SKM-1 (cell line): Measurements from ENCODE around the gene CHML.
A peak's percentile ranks its signal among the peaks of the same experiment; 100 is the strongest.

Experiments used
- DNase-seq: peaks from one replicate; lab custom pipeline; 2025; ENCODE audit not compliant: unreplicated experiment; lab: John Stamatoyannopoulos, UW

The CHML gene

DNA sequence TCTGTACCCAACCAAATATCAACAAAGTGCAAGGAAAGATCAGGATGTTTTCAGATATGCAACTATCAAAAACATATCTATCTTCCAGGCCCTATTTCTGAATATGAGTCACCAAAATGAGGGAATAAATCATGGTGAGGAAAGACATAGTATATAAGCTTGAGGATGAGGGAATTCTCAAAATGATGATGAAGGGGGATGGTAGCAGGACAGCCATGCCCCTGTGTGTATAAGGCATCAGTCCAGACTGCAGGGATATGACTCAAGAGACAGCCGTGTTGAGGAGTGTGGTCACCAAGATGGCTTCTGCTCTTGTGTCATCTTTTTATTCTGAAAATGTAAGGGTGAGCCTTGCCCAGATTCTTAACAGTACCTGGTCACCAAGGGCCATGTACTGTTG lies 7.5 kb upstream of the CHML start:
- DNase-seq: no peak

- DNase-seq: no peak
Observed at GRCh38 chr1:241646201-241646600, 6.0 kb upstream of the CHML start.

- DNase-seq: no peak
Observed at GRCh38 chr1:241645199-241645598, 5.0 kb upstream of the CHML start.

GRCh38 chr1:241644259-241644658 lies 4.1 kb upstream of the CHML start:
- DNase-seq: no peak

DNA sequence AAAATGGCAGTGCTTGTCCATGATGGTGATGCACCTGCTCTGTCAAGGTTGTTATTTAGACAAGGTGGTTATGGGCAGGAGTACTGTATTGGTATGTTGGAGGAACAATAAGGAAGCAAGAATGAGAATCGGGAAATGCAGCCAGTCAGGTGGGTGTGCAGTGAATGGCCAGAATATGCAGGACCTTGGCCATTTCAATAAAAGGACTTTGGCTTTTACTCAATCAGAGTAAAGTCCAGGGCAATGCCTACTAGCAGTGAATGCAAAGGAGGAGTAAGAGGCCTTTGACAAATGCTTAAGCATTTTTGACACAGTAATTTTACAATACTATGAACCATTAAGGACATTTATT lies 2.4 kb upstream of the CHML start:
- no peak for DNase-seq

- no peak for DNase-seq
Observed at GRCh38 chr1:241641773-241642592, 1.8 kb upstream of the CHML start.

GRCh38 chr1:241640867-241641622 lies 876 bp upstream of the CHML start:
- DNase-seq: peak; percentile 88

DNA sequence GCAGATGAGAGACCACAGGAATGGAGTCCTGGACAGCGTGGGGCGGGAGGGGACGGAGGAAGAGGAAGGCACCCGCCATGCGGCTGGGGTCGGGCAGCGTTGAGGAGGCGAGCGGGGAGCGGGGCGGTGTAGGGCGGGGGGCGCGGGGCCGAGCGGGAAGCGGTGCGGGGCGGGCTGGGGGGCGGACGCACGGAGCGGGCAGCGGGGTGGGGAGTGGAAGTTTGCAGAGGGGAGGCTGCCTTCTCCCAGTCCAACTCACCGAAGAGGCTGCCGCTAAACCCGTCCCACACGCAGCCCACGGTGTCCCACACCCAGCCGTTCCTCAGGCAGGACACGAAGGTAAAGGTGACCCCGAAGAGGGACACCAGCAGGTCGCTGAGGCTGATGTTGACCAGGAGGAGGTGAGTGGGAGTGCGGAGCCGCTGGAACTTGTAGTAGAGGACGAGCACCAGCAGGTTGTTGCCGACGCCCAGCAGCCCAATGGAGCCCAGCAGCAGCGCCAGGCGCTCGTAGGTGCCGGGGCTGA lies 483 bp downstream of the CHML start:
- peak; percentile 79 for DNase-seq

GRCh38 chr1:241638909-241639622 lies 1.1 kb downstream of the CHML start:
- DNase-seq: no peak

- no peak for DNase-seq
Observed at GRCh38 chr1:241638099-241638682, 2.0 kb downstream of the CHML start.

GRCh38 chr1:241637604-241638003 lies 2.6 kb downstream of the CHML start:
- peak; percentile 75 for DNase-seq

DNA sequence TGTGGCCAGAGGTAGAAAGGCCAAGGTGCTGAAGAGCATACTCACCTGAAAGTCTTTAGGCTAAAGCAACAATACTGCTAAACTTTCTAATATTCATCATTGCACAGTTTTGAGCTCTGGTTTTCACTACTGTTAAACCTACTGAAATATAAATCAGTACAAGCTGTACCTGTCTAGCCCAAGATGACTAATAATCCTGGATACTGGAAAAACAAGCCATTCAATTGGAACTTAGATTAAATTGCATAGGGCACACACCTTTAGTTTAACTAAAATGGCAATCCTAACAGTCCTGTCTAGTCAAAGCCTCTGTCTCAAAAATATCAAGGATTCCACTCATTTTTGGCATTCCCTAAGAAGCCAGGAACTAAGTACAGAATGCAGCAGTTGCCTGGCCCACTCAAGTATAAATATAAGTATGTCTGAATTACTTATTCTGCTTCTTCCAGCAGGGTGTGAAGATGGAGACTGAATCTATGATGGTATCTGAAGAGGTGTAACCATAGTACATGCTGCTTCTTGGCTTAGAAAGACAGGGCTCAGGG lies 3.1 kb downstream of the CHML start:
- DNase-seq: no peak

GRCh38 chr1:241636291-241636690 lies 3.9 kb downstream of the CHML start:
- no peak for DNase-seq

- no peak for DNase-seq
Observed at GRCh38 chr1:241635556-241636152, 4.5 kb downstream of the CHML start.

DNA sequence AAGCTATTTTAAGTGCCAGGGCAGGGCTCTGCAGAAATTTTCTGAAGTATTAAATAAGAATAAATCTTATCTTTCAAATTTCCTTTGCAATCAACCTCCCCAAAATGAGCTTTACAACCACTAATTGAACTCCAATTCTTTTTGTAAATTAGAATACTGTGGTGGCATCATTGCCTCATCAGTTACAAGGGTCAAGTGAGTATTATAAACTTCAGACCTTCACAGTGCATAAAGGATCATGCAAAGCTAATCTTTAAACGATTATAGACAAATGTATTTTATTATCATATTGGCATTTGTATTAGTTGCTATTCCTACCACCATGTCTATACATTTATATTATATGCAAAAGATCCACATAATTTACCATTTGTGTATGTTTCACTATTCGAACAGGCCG lies 7.2 kb downstream of the CHML start:
- DNase-seq: no peak

DNA sequence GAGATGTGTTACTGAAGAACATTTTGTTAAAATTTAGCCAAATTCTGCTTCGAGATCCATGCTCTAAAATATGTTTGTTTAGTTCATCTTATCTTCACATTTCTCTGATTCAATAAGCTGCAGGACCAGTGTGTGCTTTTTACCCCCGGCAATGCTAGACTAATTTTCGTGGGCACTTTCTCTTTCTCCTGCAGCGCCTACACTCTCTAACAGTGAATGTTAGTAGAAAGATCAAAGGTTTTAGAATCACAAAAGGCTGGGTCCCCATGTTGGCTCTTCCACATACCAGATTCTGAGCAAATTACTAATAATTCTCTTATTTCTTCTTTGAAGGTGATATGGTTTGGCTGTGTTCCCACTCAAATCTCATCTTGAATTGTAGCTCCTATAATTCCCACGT lies 8.5 kb downstream of the CHML start:
- no peak for DNase-seq

- no peak for DNase-seq
Observed at GRCh38 chr1:241630899-241631298, 9.3 kb downstream of the CHML start.

DNA sequence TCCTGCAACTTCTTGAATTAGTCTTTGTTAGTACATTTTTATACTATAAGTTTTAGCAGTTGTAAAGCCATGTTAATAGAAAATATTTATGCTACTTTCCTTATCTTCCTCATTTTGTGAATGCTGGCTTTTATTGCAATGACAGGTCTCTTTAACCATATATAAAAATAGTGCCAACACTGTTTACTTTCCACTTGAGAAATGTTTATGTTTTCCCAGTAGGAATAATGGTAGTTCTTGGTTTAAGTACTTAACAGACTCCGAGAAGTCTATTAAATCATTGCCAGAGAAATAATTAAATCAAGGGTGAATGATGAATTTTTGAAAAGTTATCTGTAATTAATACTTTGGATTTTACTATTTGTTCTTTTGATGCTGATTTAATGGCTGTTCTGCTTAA lies 9.7 kb downstream of the CHML start:
- DNase-seq: no peak

- DNase-seq: no peak
Observed at GRCh38 chr1:241630005-241630404, 10.2 kb downstream of the CHML start.

DNA sequence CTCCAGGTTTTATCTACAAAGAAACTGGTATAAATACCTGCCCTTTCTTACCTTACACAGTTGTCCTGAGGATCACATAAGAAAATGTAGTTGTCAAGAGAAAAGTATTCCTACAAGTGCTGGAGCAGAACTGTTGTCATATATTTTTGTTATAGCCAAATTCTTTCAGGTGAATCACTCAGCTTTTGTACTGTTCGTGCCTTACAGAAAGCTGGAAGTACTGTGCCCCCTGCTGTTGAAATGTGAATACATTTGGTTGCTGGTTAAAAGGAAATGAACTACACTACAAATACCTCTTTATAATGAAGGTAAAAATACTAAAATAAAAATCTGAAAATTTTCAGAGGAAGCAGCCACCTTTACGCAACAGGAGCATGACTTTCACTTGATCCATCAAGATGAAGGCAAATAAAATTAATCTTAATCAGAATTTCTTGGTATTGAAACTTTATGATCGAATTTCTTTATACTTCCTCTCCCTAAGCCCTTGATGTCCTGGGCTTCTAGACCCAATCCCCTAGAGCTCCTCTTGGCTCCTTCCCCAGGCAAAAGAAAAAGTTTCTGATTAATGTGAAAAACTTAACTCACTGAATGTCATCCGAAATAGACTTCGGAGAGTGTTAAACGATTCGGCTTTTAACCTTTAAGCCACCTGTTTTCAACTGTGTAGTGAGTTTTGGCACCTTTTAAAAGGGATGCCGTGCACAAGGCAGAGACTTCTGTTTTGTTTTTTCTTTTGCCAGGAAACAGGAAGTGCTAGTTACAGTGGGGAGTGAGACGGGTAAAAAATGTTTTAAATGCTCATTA lies 12.5 kb downstream of the CHML start:
- DNase-seq: peak; percentile 66
